Ascending aorta (tissue), 2 donors: ENCODE measurements around the gene GNG4. TPM values are rescaled to one million over a fixed set of nuclear protein-coding genes. Genes with fewer than 3 reads are reported as not detected.

ENCODE experiments used
- DNase-seq, 2 donors: peaks; one replicate each; pipeline ENCODE4 v3.0.0-alpha.2; 2019; ENCODE audit warnings: low spot score in 2 of 2
- H3K27ac ChIP-seq, 2 donors: fragments of 200-600 bp; sonication (generic); one replicate each; pipeline ENCODE4 v1.5.1; 2016 to 2017; ENCODE audit warnings: mild to moderate bottlenecking in 1 of 2
- H3K27me3 ChIP-seq: fragments of 200-600 bp; sonication (generic); one replicate; pipeline ENCODE4 v1.5.1; 2017
- H3K36me3 ChIP-seq, 2 donors: fragments of 200-600 bp; sonication (generic); one replicate each; pipeline ENCODE4 v1.5.1; 2016
- H3K4me1 ChIP-seq, 2 donors: fragments of 200-600 bp; sonication (generic); one replicate each; pipeline ENCODE4 v1.5.1; 2016 to 2017; ENCODE audit warnings: mild to moderate bottlenecking in 1 of 2
- H3K4me3 ChIP-seq, 2 donors: fragments of 200-600 bp; sonication (generic); one replicate each; pipeline ENCODE4 v1.5.1; 2016 to 2017; ENCODE audit warnings: mild to moderate bottlenecking in 1 of 2
- H3K9me3 ChIP-seq, 2 donors: fragments of 200-600 bp; sonication (generic); one replicate each; pipeline ENCODE4 v1.5.1; 2016
- intact Hi-C: fragments of 100-400 bp; cut with DNase I; formaldehyde crosslinking; loops from one replicate; pipeline ENCODE4 v1.15.1; 2023
- total RNA-seq: library from RNA; depleted of rRNA; stranded (reverse); fragments of >200 nt; gene quantifications from one replicate; pipeline ENCODE4 v1.1.0, GENCODE V29; 2016
- TF ChIP-seq, protein P1 (sequence below), 3 experiments: fragments of 200-600 bp in 2 of 3; fragments of 450-650 bp in 1 of 3; sonication (generic) in 2 of 3; IDR thresholded peaks; one replicate each; pipeline ENCODE4 v1.5.1; 2016 to 2019; ENCODE audit warnings: antibody characterized with exemption in 3 of 3, mild to moderate bottlenecking in 1 of 3, moderate library complexity in 1 of 3

The GNG4 gene
- total RNA-seq, 1 donor from 2014 or later, result not detected

DNA sequence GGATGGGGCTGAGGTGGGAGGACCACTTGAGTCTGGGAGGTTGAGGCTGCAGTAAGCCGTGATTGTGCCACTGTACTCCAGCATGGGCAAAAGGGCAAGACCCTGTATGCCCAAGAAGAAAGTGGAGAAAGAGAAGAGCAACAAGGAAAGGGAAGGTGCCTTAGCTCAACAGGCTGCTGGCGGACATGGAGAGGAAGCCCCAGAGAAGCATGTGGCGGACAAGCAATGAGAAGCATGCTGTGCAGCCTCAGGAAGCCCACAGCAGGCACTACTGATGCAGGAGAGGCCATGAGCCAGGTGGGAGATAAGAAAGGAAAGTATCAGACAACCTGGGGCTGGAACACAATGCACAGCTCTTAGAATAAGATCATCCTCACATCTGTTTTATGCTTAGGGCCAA is 32.6 kb upstream of the GNG4 start:
- no peaks in the 10 kb centered on the region for H3K4me1 ChIP-seq
- no peaks in the 10 kb centered on the region for H3K27me3 ChIP-seq
- H3K36me3 ChIP-seq, result peaks cover 16 to 35% of the 10 kb centered on the region in 2 donors
- TF ChIP-seq, protein P1, sequence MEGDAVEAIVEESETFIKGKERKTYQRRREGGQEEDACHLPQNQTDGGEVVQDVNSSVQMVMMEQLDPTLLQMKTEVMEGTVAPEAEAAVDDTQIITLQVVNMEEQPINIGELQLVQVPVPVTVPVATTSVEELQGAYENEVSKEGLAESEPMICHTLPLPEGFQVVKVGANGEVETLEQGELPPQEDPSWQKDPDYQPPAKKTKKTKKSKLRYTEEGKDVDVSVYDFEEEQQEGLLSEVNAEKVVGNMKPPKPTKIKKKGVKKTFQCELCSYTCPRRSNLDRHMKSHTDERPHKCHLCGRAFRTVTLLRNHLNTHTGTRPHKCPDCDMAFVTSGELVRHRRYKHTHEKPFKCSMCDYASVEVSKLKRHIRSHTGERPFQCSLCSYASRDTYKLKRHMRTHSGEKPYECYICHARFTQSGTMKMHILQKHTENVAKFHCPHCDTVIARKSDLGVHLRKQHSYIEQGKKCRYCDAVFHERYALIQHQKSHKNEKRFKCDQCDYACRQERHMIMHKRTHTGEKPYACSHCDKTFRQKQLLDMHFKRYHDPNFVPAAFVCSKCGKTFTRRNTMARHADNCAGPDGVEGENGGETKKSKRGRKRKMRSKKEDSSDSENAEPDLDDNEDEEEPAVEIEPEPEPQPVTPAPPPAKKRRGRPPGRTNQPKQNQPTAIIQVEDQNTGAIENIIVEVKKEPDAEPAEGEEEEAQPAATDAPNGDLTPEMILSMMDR (IDR thresholded peaks at IDR 0.05), result no peak
- no peak overlapping the region for H3K4me3 ChIP-seq
- H3K9me3 ChIP-seq, result no peaks in the 10 kb centered on the region
- intact Hi-C loops, result no loop called here
- no peak for DNase-seq
- H3K27ac ChIP-seq, result no peak overlapping the region

DNA sequence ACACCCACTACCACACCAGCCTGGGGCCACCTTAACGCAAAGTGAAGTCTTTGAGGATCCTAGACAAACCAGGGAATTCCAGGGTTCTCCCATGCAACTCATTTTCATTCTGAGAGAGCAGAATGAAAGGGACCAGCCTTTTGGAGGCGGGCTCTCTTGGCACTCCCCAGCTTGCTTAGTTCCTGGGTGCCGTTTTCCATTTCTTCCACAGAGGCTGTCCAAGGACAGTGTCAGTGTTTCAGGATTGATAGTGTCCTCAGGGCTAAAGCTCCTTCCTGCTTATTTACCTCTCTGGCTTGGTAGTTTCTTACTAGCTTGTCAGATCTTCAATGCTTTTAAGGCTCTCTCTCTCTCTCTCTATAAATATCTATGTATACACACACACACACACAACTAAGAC is 30.1 kb upstream of the GNG4 start:
- H3K36me3 ChIP-seq, result peaks cover 30 to 53% of the 10 kb centered on the region in 2 donors
- no peak overlapping the region for H3K4me3 ChIP-seq
- peaks cover 0 to 10% of the 10 kb centered on the region in 2 donors for H3K9me3 ChIP-seq
- H3K4me1 ChIP-seq, result no peaks in the 10 kb centered on the region
- H3K27me3 ChIP-seq, result no peaks in the 10 kb centered on the region
- TF ChIP-seq, protein P1 (IDR thresholded peaks at IDR 0.05), result no peak
- no peak for DNase-seq
- H3K27ac ChIP-seq, result no peak overlapping the region
- intact Hi-C loops, result no loop called here

DNA sequence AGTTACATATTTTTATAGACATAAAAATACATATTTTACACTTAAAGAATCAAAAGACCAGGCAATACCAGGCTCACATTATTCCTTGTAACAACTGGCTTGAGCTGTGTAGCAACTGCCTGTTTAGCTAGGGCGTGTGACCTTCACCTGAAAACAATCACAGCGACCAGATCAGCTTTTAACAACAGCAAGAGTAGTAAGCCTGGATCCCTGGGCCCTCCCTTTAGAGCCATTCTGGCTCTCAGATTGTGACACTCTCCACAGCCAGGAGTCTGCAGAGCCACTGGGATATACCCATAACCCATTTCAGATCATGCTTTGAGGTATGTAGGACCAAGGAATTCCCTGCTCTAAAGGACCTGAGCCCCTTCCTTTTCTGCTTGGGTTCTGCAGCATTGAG is 29.4 kb upstream of the GNG4 start:
- intact Hi-C loops, result no loop called here
- Histone ChIP-seq H3K27ac (no peak overlapping the region), H3K36me3 (peaks cover 33 to 53% of the 10 kb centered on the region in 2 donors), H3K27me3 (no peaks in the 10 kb centered on the region), H3K4me3 (no peak overlapping the region), H3K4me1 (no peaks in the 10 kb centered on the region), H3K9me3 (peaks cover 0 to 10% of the 10 kb centered on the region in 2 donors)
- DNase-seq, result no peak
- TF ChIP-seq, protein P1 (IDR thresholded peaks at IDR 0.05), result no peak

DNA sequence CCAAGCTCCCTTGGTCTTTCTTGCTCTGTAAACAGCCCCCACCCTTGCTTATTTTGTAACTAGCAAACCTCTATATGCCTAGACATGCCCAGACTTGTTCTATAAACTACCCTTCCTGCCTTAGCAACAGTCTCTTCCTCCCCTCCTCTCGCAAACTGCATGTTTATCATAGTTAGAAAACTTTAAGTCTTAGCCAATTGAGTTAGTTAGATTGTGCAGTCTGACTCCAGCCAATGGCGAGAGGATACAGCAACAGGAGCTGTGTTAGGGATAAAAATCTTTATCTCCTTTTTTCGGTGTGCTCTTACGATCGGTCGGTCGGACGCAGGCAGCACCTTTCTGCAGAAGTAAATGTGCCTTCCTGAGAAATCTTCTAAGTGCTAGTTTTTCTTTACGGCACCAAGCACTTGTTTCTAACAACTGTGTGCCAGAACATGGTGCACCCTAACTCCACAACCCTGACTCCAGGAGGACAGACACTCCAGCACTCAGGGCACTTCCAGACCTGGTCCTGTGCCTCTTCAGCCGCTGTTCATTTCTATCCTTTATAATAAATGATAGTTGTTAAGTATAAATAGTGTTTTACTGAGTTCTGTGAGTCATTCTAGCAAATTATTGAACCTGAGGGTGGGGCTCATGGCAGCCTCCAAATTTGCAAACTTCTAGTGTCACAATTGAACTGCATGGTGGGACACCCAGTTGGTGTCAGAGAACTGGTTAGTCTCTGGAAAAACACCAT is 25.7 kb upstream of the GNG4 start:
- Histone ChIP-seq H3K4me3 (no peak overlapping the region), H3K36me3 (peaks cover 54 to 74% of the 10 kb centered on the region in 2 donors), H3K27me3 (no peaks in the 10 kb centered on the region), H3K27ac (no peak overlapping the region), H3K4me1 (no peaks in the 10 kb centered on the region), H3K9me3 (peaks cover 14 to 30% of the 10 kb centered on the region in 2 donors)
- intact Hi-C loops, result no loop called here
- TF ChIP-seq, protein P1 (IDR thresholded peaks at IDR 0.05), result no peak
- DNase-seq, result no peak

DNA sequence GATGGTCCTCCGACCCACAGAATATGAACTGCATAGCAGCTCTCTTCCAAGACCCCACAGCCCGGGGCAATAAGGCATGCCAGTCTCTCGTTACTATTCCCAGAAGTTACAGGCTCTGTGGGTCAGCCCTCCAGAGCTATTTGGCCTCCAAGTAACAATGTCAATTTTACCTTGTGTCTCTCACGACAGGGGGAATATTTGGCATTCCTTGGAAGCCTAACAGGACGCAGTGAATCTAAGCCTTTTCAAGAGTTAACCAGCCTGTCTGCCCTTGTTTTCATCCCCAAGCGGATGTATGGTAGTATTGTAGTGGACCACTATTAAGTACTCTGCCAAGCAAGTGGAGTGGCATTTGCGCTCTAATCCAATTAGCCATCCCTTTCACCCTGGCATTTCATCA is 24.4 kb upstream of the GNG4 start:
- no peaks in the 10 kb centered on the region for H3K27me3 ChIP-seq
- H3K9me3 ChIP-seq, result peaks cover 22 to 40% of the 10 kb centered on the region in 2 donors
- intact Hi-C loops, result no loop called here
- peaks cover 66 to 86% of the 10 kb centered on the region in 2 donors for H3K36me3 ChIP-seq
- H3K27ac ChIP-seq, result no peak overlapping the region
- DNase-seq, result no peak
- H3K4me3 ChIP-seq, result no peak overlapping the region
- H3K4me1 ChIP-seq, result no peaks in the 10 kb centered on the region
- TF ChIP-seq, protein P1 (IDR thresholded peaks at IDR 0.05), result no peak
